ENCODE data around the gene COX4I2.
"Not testable (repeated sequence)": the region's sequence is repeated elsewhere in the genome, so short reads cannot be mapped to it uniquely, and the experiment has no call there.

DNA sequence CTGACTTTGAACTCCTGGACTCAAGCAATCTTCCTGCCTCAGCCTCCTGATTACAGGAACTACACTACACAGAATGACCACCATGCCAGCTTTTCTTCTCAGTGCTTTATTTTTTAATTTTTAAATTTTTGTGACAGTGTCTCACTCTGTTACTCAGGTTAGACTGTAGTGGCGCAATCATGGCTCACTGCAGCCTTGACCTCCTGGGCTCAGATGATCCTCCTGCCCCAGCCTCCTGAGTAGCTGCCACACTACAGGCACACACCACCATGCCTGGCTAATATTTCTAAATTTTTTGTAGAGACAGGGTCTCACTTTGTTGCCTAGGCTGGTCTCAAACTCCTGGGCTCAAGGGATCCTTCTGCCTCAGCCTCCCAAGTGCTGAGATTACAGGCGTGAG is 31.2 kb downstream of the COX4I2 start:
- not testable (repeated sequence) for TF ChIP-seq CTCF (IDR thresholded peaks at IDR 0.05); EZH2 (IDR thresholded peaks at IDR 0.05; ENCODE audit: borderline replicate concordance, insufficient read depth, low read depth, low read length, poor library complexity, severe bottlenecking)
